PC-3 (cell line): ENCODE results near the gene ARHGAP9. TPM values are rescaled to one million over a fixed set of nuclear protein-coding genes. Genes with fewer than 3 reads are reported as not detected.
"Not testable (repeated sequence)": the region's sequence is repeated elsewhere in the genome, so short reads cannot be mapped to it uniquely, and the experiment has no call there.

Experiments
- ATAC-seq: fragments of 200-7000 bp; cut with Tn5 transposase; 2 replicates; pipeline ENCODE4 v1.9.1; 2020; ENCODE audit warnings: mild to moderate bottlenecking, moderate library complexity
- BruUV-seq: library from RNA; stranded (reverse); fragments of 400-500 nt; replicated peaks from 2 replicates; lab custom pipeline; 2021; lab: Mats Ljungman, UMichigan
- CTCF ChIA-PET: fragments of 300-600 bp; sonication (Branson Sonifier 250); formaldehyde crosslinking; loops from one replicate; lab custom pipeline; 2022; ENCODE audit warnings: antibody characterized with exemption; lab: Charles Lee
- POLR2A ChIA-PET: fragments of 300-600 bp; sonication (Branson Sonifier 250); formaldehyde crosslinking; loops from one replicate; lab custom pipeline; 2022; ENCODE audit warnings: antibody characterized with exemption; ENCODE audit not compliant: unreplicated experiment; lab: Charles Lee
- DNase-seq: peaks from one replicate; pipeline ENCODE4 v3.0.0-alpha.2; 2015
- H2AFZ ChIP-seq: fragments of 300-600 bp; sonication (generic); 2 replicates; pipeline ENCODE4 v1.6.0; 2016; ENCODE audit warnings: antibody characterized with exemption, low read length
- H3F3A ChIP-seq: fragments of 300-600 bp; sonication (generic); one replicate; pipeline ENCODE4 v1.6.0; 2017; ENCODE audit warnings: antibody characterized with exemption, low read length, control low read depth, mild to moderate bottlenecking; ENCODE audit not compliant: unreplicated experiment
- H3K27ac ChIP-seq: fragments of 300-600 bp; sonication (generic); 2 replicates; pipeline ENCODE4 v1.5.1; 2016; ENCODE audit warnings: mild to moderate bottlenecking, low read length
- H3K27me3 ChIP-seq: fragments of 300-600 bp; sonication (generic); 2 replicates; pipeline ENCODE4 v1.6.1; 2016; ENCODE audit warnings: low read length, mixed read lengths
- H3K36me3 ChIP-seq: fragments of 300-600 bp; sonication (generic); 2 replicates; pipeline ENCODE4 v1.6.1; 2016; ENCODE audit warnings: low read depth, mixed run types, low read length, mixed read lengths
- H3K4me1 ChIP-seq: fragments of 300-600 bp; sonication (generic); 2 replicates; pipeline ENCODE4 v1.5.1; 2016; ENCODE audit warnings: low read length; ENCODE audit not compliant: insufficient read depth
- H3K4me2 ChIP-seq: fragments of 300-600 bp; sonication (generic); 2 replicates; pipeline ENCODE4 v1.6.0; 2016; ENCODE audit warnings: low read length
- H3K4me3 ChIP-seq: fragments of 300-600 bp; sonication (generic); 2 replicates; pipeline ENCODE4 v1.5.1; 2016; ENCODE audit warnings: mild to moderate bottlenecking, low read length, mixed read lengths
- H3K79me2 ChIP-seq: fragments of 300-600 bp; sonication (generic); 2 replicates; pipeline ENCODE4 v1.6.1; 2017; ENCODE audit warnings: low read length, mixed read lengths
- H3K9ac ChIP-seq: fragments of 300-600 bp; sonication (generic); 2 replicates; pipeline ENCODE4 v1.6.0; 2016; ENCODE audit warnings: mild to moderate bottlenecking, low read length
- H3K9me2 ChIP-seq: fragments of 300-600 bp; sonication (generic); replicated peaks from 2 replicates; pipeline ENCODE4 v1.6.1; 2016; ENCODE audit warnings: mixed run types, low read length, mixed read lengths
- H3K9me3 ChIP-seq: fragments of 300-600 bp; sonication (generic); 2 replicates; pipeline ENCODE4 v1.6.1; 2016; ENCODE audit warnings: low read length, mixed read lengths
- H4K20me1 ChIP-seq: fragments of 300-600 bp; sonication (generic); 2 replicates; pipeline ENCODE4 v1.6.1; 2016; ENCODE audit warnings: low read length, mixed read lengths
- CTCF ChIP-seq: fragments of 300-600 bp; sonication (generic); conservative IDR thresholded peaks from 2 replicates; pipeline ENCODE4 v1.5.1; 2017; ENCODE audit warnings: antibody characterized with exemption, low read depth, mild to moderate bottlenecking, low read length
- EZH2 ChIP-seq: fragments of 300-600 bp; sonication (generic); IDR thresholded peaks from one replicate; pipeline ENCODE4 v1.6.1; 2017; ENCODE audit warnings: antibody characterized with exemption, mild to moderate bottlenecking, low read length; ENCODE audit not compliant: unreplicated experiment
- EZH2phosphoT487 ChIP-seq: fragments of 300-600 bp; sonication (generic); IDR thresholded peaks from 2 replicates; pipeline ENCODE4 v1.6.1; 2018; ENCODE audit warnings: mild to moderate bottlenecking, antibody characterized with exemption, low read length, borderline replicate concordance
- intact Hi-C: fragments of 100-400 bp; cut with micrococcal nuclease; formaldehyde crosslinking; loops from 2 replicates; pipeline ENCODE4 v1.9.0; 2023
- total RNA-seq: library from RNA; depleted of rRNA; stranded (reverse); fragments of >200 nt; gene quantifications from 2 replicates; pipeline ENCODE4 v1.2.3, GENCODE V29; 2014

The ARHGAP9 gene
- total RNA-seq, 1 experiment from 2014 or later = not detected

DNA sequence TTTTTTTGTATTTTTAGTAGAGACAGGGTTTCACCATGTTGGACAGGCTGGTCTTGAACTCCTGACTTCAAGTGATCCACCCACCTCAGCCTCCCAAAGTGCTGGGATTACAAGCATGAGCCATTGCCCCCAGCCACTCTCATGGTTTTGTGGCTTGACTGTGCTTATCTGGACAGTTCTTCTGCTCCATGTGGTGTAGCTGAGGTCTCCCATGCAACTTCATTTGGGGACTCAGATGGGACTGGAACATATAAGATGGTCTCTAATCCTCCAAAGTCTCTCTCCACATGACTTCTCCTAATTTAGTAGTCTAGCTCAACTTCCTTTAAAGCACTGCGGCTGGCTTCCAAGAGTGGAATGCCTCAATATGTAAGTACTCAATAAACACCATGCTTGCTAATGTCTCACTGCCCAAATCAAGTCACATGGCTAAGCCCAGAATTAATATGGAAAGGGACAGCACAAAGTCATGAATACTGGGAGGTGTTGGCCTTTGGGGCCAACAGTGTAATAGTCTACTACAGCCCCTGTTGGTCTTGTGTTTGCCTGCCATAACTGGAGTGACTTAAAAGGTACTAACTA lies 37.7 kb downstream of the ARHGAP9 start:
- H3K36me3 ChIP-seq = no peaks in the 10 kb centered on the region
- TF ChIP-seq EZH2phosphoT487 (no peak), CTCF (no peak), EZH2 (no peak)
- DNase-seq = no peak
- H3K79me2 ChIP-seq = no peaks in the 10 kb centered on the region
- H3K9ac ChIP-seq = no peak overlapping the region
- no TSS peak for BruUV-seq
- ChIA-PET CTCF (no interaction called here), POLR2A (no interaction called here)
- ATAC-seq = no peak
- no peaks in the 10 kb centered on the region for H4K20me1 ChIP-seq
- H3K9me2 ChIP-seq = no peaks in the 10 kb centered on the region
- H3F3A ChIP-seq = no peaks in the 10 kb centered on the region
- no peak overlapping the region for H3K4me2 ChIP-seq
- no peak overlapping the region for H2AFZ ChIP-seq
- intact Hi-C loops = no loop called here
- H3K4me3 ChIP-seq = no peak overlapping the region
- no peaks in the 10 kb centered on the region for H3K9me3 ChIP-seq
- H3K27ac ChIP-seq = no peak overlapping the region
- H3K4me1 ChIP-seq = no peaks in the 10 kb centered on the region
- H3K27me3 ChIP-seq = no peaks in the 10 kb centered on the region

DNA sequence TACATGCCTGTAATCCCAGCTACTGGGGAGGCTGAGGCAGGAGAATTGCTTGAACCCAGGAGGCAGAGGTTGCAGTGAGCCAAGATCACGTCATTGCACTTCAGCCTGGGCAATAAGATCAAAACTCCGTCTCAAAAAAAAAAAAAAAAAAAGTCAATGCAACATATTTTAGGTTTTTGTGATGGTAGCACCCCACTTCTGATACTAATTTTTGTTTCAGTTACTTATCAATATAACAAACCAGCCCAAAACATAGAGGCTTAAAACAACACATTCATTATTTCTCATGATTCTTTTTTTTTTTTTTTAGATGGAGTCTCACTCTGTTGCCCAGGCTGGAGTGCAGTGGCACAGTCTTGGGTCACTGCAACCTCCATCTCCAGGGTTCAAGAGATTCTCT lies 38.3 kb downstream of the ARHGAP9 start:
- H3K36me3 ChIP-seq, H3K9me2 ChIP-seq, POLR2A ChIA-PET, H3K4me2 ChIP-seq, H3K4me3 ChIP-seq, H3K27ac ChIP-seq, CTCF ChIA-PET, intact Hi-C loops, ATAC-seq, H4K20me1 ChIP-seq, H3K9ac ChIP-seq, H3K4me1 ChIP-seq, DNase-seq, H3K27me3 ChIP-seq, H2AFZ ChIP-seq, H3K9me3 ChIP-seq, BruUV-seq, H3K79me2 ChIP-seq, H3F3A ChIP-seq: not testable (repeated sequence)

GRCh38 chr12:57439762-57440266 lies 39.9 kb downstream of the ARHGAP9 start:
- Histone ChIP-seq H3K4me3 (no peak overlapping the region), H3K4me2 (no peak overlapping the region), H3K9me3 (no peaks in the 10 kb centered on the region), H3K36me3 (no peaks in the 10 kb centered on the region), H2AFZ (no peak overlapping the region), H4K20me1 (no peaks in the 10 kb centered on the region), H3K9me2 (no peaks in the 10 kb centered on the region), H3K79me2 (no peaks in the 10 kb centered on the region), H3K27me3 (no peaks in the 10 kb centered on the region), H3K9ac (no peak overlapping the region), H3F3A (no peaks in the 10 kb centered on the region), H3K27ac (no peak overlapping the region), H3K4me1 (no peaks in the 10 kb centered on the region)
- ChIA-PET POLR2A (interaction anchor here (0.6 kb wide), 1 partner anchor 56 kb away, joined by 4 read pairs; no protein-coding TSS in a partner anchor), CTCF (no interaction called here)
- TF ChIP-seq EZH2phosphoT487 (no peak), EZH2 (no peak), CTCF (no peak)
- no TSS peak for BruUV-seq
- no peak for DNase-seq
- no peak for ATAC-seq
- intact Hi-C loops = no loop called here
